Measurements from ENCODE around the gene MED7. TPM values are rescaled to one million over a fixed set of nuclear protein-coding genes. Genes with fewer than 3 reads are reported as not detected.

MED7 gene
- total RNA-seq, 1 experiment from 2014 or later, result 11.2 TPM

- H3K36me3 Mint-ChIP-seq, result no peaks in the 10 kb centered on the region
- CTCF ChIA-PET, result interaction anchor here (0.7 kb wide), 1 partner anchor 17 kb away, joined by 4 read pairs; no protein-coding TSS in a partner anchor
- no peak for ATAC-seq
- no peak overlapping the region for H3K4me3 Mint-ChIP-seq
- no peaks in the 10 kb centered on the region for H3K27me3 Mint-ChIP-seq (ENCODE audit: low read depth)
- no peak overlapping the region for H3K27ac Mint-ChIP-seq
- 0 out of 2 replicates have a peak, but pooled peaks cover under 1% of the 10 kb centered on the region for H3K4me1 Mint-ChIP-seq
- POLR2A ChIA-PET, result no interaction called here
- H3K9me3 Mint-ChIP-seq, result no peaks in the 10 kb centered on the region
- DNase-seq (ENCODE audit: low spot score), result no peak
- TF ChIP-seq ZNF512 (CRISPR knock-in tag; IDR thresholded peaks at IDR 0.05; ENCODE audit: borderline replicate concordance) (no peak), EMX1 (CRISPR knock-in tag; IDR thresholded peaks at IDR 0.05) (no peak), JUN (CRISPR knock-in tag; IDR thresholded peaks at IDR 0.05) (no peak), STAT6 (CRISPR knock-in tag; conservative IDR thresholded peaks at IDR 0.05; ENCODE audit: low read depth) (no peak), ATF3 (CRISPR knock-in tag; conservative IDR thresholded peaks at IDR 0.05) (no peak), PRDM15 (CRISPR knock-in tag; IDR thresholded peaks at IDR 0.05) (no peak), JAZF1 (CRISPR knock-in tag; IDR thresholded peaks at IDR 0.05) (no peak), ZNF671 (CRISPR knock-in tag; IDR thresholded peaks at IDR 0.05) (no peak), FOXP1 (CRISPR knock-in tag; IDR thresholded peaks at IDR 0.05; ENCODE audit: borderline replicate concordance) (no peak), TEAD4 (CRISPR knock-in tag; IDR thresholded peaks at IDR 0.05) (no peak), ETV6 (CRISPR knock-in tag; IDR thresholded peaks at IDR 0.05) (no peak), CREM (CRISPR knock-in tag; IDR thresholded peaks at IDR 0.05) (no peak), MAX (CRISPR knock-in tag; IDR thresholded peaks at IDR 0.05) (no peak), HMGXB4 (CRISPR knock-in tag; IDR thresholded peaks at IDR 0.05) (no peak), IRF2 (CRISPR knock-in tag; IDR thresholded peaks at IDR 0.05; ENCODE audit: borderline replicate concordance, low read depth) (no peak)
Observed at GRCh38 chr5:157115012-157115411, 27.7 kb downstream of the MED7 start.

GRCh38 chr5:157113002-157113401 lies 29.7 kb downstream of the MED7 start:
- Mint-ChIP-seq H3K27ac (0 out of 2 replicates have a peak overlapping the region, but pooled peaks have one; percentile 41), H3K4me1 (peaks cover 5% of the 10 kb centered on the region; the same call in 1 of the 2 replicates), H3K27me3 (ENCODE audit: low read depth) (no peaks in the 10 kb centered on the region), H3K4me3 (no peak overlapping the region), H3K9me3 (no peaks in the 10 kb centered on the region), H3K36me3 (no peaks in the 10 kb centered on the region)
- DNase-seq (ENCODE audit: low spot score), result no peak
- ChIA-PET POLR2A (no interaction called here), CTCF (no interaction called here)
- no peak for ATAC-seq
- no peak for TF ChIP-seq PREB (CRISPR knock-in tag; IDR thresholded peaks at IDR 0.05; ENCODE audit: borderline replicate concordance)
- no peak for TF ChIP-seq ZNF317 (CRISPR knock-in tag; IDR thresholded peaks at IDR 0.05; ENCODE audit: borderline replicate concordance, low read depth)
- TF ChIP-seq SOX15 (CRISPR knock-in tag; IDR thresholded peaks at IDR 0.05), result no peak
- TF ChIP-seq AR (CRISPR knock-in tag; IDR thresholded peaks at IDR 0.05), result no peak
- no peak for TF ChIP-seq ATF3 (CRISPR knock-in tag; conservative IDR thresholded peaks at IDR 0.05)

All from WTC11 (cell line).